ENCODE measurements around the gene CCDC82. TPM values are rescaled to one million over a fixed set of nuclear protein-coding genes. Genes with fewer than 3 reads are reported as not detected.

CCDC82 gene
- total RNA-seq, 4 donors from 2014 or later: 34.1 to 43.4 (median 41.4) TPM

GRCh38 chr11:96326959-96327358, 62.8 kb downstream of the CCDC82 start:
- TF ChIP-seq, protein P1, sequence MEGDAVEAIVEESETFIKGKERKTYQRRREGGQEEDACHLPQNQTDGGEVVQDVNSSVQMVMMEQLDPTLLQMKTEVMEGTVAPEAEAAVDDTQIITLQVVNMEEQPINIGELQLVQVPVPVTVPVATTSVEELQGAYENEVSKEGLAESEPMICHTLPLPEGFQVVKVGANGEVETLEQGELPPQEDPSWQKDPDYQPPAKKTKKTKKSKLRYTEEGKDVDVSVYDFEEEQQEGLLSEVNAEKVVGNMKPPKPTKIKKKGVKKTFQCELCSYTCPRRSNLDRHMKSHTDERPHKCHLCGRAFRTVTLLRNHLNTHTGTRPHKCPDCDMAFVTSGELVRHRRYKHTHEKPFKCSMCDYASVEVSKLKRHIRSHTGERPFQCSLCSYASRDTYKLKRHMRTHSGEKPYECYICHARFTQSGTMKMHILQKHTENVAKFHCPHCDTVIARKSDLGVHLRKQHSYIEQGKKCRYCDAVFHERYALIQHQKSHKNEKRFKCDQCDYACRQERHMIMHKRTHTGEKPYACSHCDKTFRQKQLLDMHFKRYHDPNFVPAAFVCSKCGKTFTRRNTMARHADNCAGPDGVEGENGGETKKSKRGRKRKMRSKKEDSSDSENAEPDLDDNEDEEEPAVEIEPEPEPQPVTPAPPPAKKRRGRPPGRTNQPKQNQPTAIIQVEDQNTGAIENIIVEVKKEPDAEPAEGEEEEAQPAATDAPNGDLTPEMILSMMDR (IDR thresholded peaks at IDR 0.05; ENCODE audit: low read depth): no peak

GRCh38 chr11:96324912-96325311, 64.8 kb downstream of the CCDC82 start:
- TF ChIP-seq, protein P1 (IDR thresholded peaks at IDR 0.05; ENCODE audit: low read depth): no peak

- TF ChIP-seq, protein P1 (IDR thresholded peaks at IDR 0.05; ENCODE audit: low read depth): no peak
These were observed 66.1 kb downstream of the CCDC82 start for GRCh38 chr11:96323642-96323985.

- TF ChIP-seq, protein P1 (IDR thresholded peaks at IDR 0.05; ENCODE audit: low read depth): no peak
These were observed 66.7 kb downstream of the CCDC82 start for GRCh38 chr11:96322775-96323641.

DNA sequence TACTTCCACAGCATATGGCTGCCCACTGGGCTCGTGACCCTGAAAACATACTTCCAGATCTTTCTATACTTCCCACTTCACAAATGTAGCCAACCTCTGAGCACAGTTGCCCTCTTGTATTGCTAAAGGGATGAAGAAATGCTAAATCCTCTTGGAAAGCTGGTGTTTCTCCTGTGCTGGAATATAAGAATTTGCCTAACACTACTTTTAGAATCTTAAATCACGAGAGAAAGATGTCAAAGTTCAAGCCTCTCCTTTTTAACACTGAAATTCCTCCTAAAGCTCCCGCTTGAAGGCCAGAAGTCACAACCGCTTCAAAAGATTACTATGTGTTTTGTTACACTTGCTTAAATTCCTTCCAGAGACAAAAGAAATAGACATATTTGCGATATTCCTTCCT, 68.6 kb downstream of the CCDC82 start:
- TF ChIP-seq, protein P1 (IDR thresholded peaks at IDR 0.05; ENCODE audit: low read depth): no peak

GRCh38 chr11:96319898-96320656, 69.6 kb downstream of the CCDC82 start:
- TF ChIP-seq, protein P1 (IDR thresholded peaks at IDR 0.05; ENCODE audit: low read depth): no peak

- TF ChIP-seq, protein P1 (IDR thresholded peaks at IDR 0.05; ENCODE audit: low read depth): no peak
These were observed 70.9 kb downstream of the CCDC82 start for GRCh38 chr11:96318850-96319249.
